HEK293 (cell line): ENCODE results near the gene SKI.
A peak's percentile ranks its signal among the peaks of the same experiment; 100 is the strongest.

Experiments
- BCL11A ChIP-seq: fragments of 450-650 bp; formaldehyde crosslinking; IDR thresholded peaks from 2 replicates; pipeline ENCODE4 v1.5.1; 2016; ENCODE audit warnings: low read depth, missing biosample characterization, missing genetic modification characterization
- KLF16 ChIP-seq: fragments of 450-650 bp; formaldehyde crosslinking; IDR thresholded peaks from 2 replicates; pipeline ENCODE4 v1.5.1; 2017; ENCODE audit warnings: missing biosample characterization, missing genetic modification characterization
- KLF17 ChIP-seq: fragments of 450-650 bp; formaldehyde crosslinking; IDR thresholded peaks from 2 replicates; pipeline ENCODE4 v1.5.1; 2016; ENCODE audit warnings: missing biosample characterization, missing genetic modification characterization
- RBAK ChIP-seq: fragments of 450-650 bp; formaldehyde crosslinking; IDR thresholded peaks from 2 replicates; pipeline ENCODE4 v1.5.1; 2016; ENCODE audit warnings: missing biosample characterization, missing genetic modification characterization
- ZBTB11 ChIP-seq: fragments of 450-650 bp; formaldehyde crosslinking; conservative IDR thresholded peaks from 2 replicates; pipeline ENCODE4 v1.5.1; 2016; ENCODE audit warnings: low read depth, missing biosample characterization, missing genetic modification characterization
- ZBTB26 ChIP-seq: fragments of 450-650 bp; formaldehyde crosslinking; optimal IDR thresholded peaks from 2 replicates; pipeline ENCODE3; 2016; ENCODE audit warnings: missing biosample characterization, mild to moderate bottlenecking, missing genetic modification characterization
- ZBTB49 ChIP-seq: fragments of 450-650 bp; formaldehyde crosslinking; IDR thresholded peaks from 2 replicates; pipeline ENCODE4 v1.5.1; 2016; ENCODE audit warnings: missing biosample characterization, missing genetic modification characterization, low read depth
- ZIC2 ChIP-seq: fragments of 450-650 bp; formaldehyde crosslinking; IDR thresholded peaks from 2 replicates; pipeline ENCODE4 v1.5.1; 2016; ENCODE audit warnings: missing biosample characterization, missing genetic modification characterization
- ZNF112 ChIP-seq: fragments of 450-650 bp; formaldehyde crosslinking; IDR thresholded peaks from 2 replicates; pipeline ENCODE4 v1.5.0; 2017; ENCODE audit warnings: missing biosample characterization, missing genetic modification characterization
- ZNF221 ChIP-seq: fragments of 450-650 bp; formaldehyde crosslinking; IDR thresholded peaks from 2 replicates; pipeline ENCODE4 v1.5.1; 2017; ENCODE audit warnings: missing biosample characterization, missing genetic modification characterization, borderline replicate concordance
- ZNF335 ChIP-seq: fragments of 450-650 bp; formaldehyde crosslinking; conservative IDR thresholded peaks from 2 replicates; pipeline ENCODE4 v1.5.1; 2016; ENCODE audit warnings: missing biosample characterization, missing genetic modification characterization
- ZNF341 ChIP-seq: fragments of 450-650 bp; formaldehyde crosslinking; IDR thresholded peaks from 2 replicates; pipeline ENCODE4; 2016; ENCODE audit warnings: low read depth, missing biosample characterization, missing genetic modification characterization
- ZNF423 ChIP-seq: fragments of 450-650 bp; formaldehyde crosslinking; IDR thresholded peaks from 2 replicates; pipeline ENCODE4 v1.5.1; 2016; ENCODE audit warnings: missing biosample characterization, missing genetic modification characterization
- ZNF488 ChIP-seq: fragments of 450-650 bp; formaldehyde crosslinking; IDR thresholded peaks from 2 replicates; pipeline ENCODE4 v1.5.1; 2016; ENCODE audit warnings: missing biosample characterization, missing genetic modification characterization
- ZNF548 ChIP-seq: fragments of 450-650 bp; formaldehyde crosslinking; IDR thresholded peaks from 2 replicates; pipeline ENCODE4 v1.5.1; 2016; ENCODE audit warnings: missing biosample characterization, missing genetic modification characterization
- ZNF600 ChIP-seq: fragments of 450-650 bp; formaldehyde crosslinking; IDR thresholded peaks from 2 replicates; pipeline ENCODE4 v1.5.1; 2016; ENCODE audit warnings: missing biosample characterization, missing genetic modification characterization
- ZNF624 ChIP-seq: fragments of 450-650 bp; formaldehyde crosslinking; IDR thresholded peaks from 2 replicates; pipeline ENCODE4 v1.5.1; 2017; ENCODE audit warnings: missing biosample characterization, missing genetic modification characterization
- ZNF664 ChIP-seq: fragments of 450-650 bp; formaldehyde crosslinking; IDR thresholded peaks from 2 replicates; pipeline ENCODE4 v1.5.1; 2016; ENCODE audit warnings: missing biosample characterization, missing genetic modification characterization
- ZNF843 ChIP-seq: fragments of 450-650 bp; formaldehyde crosslinking; IDR thresholded peaks from 2 replicates; pipeline ENCODE4 v1.5.1; 2016; ENCODE audit warnings: missing biosample characterization, missing genetic modification characterization
- TF ChIP-seq, protein P1 (sequence below): fragments of 450-650 bp; formaldehyde crosslinking; IDR thresholded peaks from 2 replicates; pipeline ENCODE4 v1.5.1; 2016; ENCODE audit warnings: missing biosample characterization, missing genetic modification characterization
- TF ChIP-seq, protein P2 (sequence below): fragments of 450-650 bp; formaldehyde crosslinking; IDR thresholded peaks from 2 replicates; pipeline ENCODE4 v1.5.1; 2016; ENCODE audit warnings: missing biosample characterization, missing genetic modification characterization
- TF ChIP-seq, protein P3 (sequence below): fragments of 450-650 bp; formaldehyde crosslinking; IDR thresholded peaks from 2 replicates; pipeline ENCODE4; 2016; ENCODE audit warnings: missing biosample characterization, missing genetic modification characterization

The SKI gene

DNA sequence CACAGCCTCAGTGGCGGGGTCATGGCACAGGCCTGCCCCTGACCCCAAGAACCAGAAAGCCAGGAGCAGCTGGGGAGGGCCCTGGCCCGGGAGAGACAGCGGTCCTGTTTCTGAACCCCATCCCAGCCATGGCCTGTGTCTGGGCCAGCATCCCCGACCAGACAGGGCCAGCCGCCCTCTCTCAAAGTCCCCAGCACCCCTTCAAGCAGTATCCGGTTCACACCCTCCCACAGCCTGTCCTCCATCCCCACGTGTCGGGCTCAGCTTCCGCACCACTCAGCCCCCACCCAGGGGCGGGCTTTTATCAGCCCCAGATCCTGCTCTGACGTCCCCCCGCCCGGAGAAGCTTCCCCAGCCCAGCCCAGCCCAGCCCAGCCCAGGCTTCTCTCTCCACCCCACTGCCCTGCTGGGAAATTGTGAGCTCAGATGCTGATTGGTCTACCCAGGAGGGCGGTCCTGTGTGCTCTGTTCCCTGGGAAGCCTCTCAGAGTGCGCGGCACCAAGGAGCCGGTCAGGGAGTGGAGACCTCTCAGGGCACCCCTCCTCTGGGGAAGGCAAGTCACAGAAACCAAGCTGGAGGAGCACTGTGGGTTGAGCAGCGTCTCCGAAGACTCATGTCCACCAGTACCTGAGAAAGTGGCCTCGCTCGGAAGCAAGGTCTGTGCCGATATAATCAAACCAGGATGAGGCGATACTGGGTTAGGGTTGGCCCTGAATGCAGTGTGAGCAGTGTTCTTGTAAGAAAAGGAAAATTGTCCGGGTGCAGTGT, 28.9 kb upstream of the SKI start (continued):
- TF ChIP-seq ZNF335 (peak; percentile 41), ZBTB11 (tag by site-specific recombination) (0 out of 2 replicates have a peak, but pooled peaks have one; percentile 14), ZNF423 (tag by site-specific recombination) (no peak; the same call in 1 of the 2 replicates), ZBTB26 (peak; percentile 10), ZNF341 (tag by site-specific recombination) (0 out of 2 replicates have a peak, but pooled peaks have one; percentile 21), ZNF843 (tag by site-specific recombination) (no peak), ZNF548 (tag by site-specific recombination) (no peak), RBAK (tag by site-specific recombination) (no peak), BCL11A (tag by site-specific recombination) (no peak), KLF16 (no peak), ZNF624 (no peak), ZNF221 (tag by site-specific recombination) (no peak), ZBTB49 (tag by site-specific recombination) (no peak), KLF17 (tag by site-specific recombination) (peak; percentile 43; the same call in 1 of the 2 replicates), ZIC2 (peak; percentile 47; the same call in 1 of the 2 replicates), ZNF600 (peak; percentile 19; the same call in 1 of the 2 replicates), ZNF112 (tag by site-specific recombination) (no peak), ZNF488 (tag by site-specific recombination) (no peak), ZNF664 (tag by site-specific recombination) (no peak)
- TF ChIP-seq, protein P1, sequence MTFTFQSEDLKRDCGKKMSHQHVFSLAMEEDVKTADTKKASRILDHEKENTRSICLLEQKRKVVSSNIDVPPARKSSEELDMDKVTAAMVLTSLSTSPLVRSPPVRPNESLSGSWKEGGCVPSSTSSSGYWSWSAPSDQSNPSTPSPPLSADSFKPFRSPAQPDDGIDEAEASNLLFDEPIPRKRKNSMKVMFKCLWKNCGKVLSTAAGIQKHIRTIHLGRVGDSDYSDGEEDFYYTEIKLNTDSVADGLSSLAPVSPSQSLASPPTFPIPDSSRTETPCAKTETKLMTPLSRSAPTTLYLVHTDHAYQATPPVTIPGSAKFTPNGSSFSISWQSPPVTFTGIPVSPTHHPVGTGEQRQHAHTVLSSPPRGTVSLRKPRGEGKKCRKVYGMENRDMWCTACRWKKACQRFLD: no peak
- TF ChIP-seq, protein P2, sequence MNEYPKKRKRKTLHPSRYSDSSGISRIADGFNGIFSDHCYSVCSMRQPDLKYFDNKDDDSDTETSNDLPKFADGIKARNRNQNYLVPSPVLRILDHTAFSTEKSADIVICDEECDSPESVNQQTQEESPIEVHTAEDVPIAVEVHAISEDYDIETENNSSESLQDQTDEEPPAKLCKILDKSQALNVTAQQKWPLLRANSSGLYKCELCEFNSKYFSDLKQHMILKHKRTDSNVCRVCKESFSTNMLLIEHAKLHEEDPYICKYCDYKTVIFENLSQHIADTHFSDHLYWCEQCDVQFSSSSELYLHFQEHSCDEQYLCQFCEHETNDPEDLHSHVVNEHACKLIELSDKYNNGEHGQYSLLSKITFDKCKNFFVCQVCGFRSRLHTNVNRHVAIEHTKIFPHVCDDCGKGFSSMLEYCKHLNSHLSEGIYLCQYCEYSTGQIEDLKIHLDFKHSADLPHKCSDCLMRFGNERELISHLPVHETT (tag by site-specific recombination): no peak
- TF ChIP-seq, protein P3, sequence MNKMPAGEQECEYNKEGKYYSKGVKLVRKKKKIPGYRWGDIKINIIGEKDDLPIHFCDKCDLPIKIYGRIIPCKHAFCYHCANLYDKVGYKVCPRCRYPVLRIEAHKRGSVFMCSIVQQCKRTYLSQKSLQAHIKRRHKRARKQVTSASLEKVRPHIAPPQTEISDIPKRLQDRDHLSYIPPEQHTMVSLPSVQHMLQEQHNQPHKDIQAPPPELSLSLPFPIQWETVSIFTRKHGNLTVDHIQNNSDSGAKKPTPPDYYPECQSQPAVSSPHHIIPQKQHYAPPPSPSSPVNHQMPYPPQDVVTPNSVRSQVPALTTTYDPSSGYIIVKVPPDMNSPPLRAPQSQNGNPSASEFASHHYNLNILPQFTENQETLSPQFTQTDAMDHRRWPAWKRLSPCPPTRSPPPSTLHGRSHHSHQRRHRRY (tag by site-specific recombination): no peak
